ENCODE results near the gene HOXA2.

- TF ChIP-seq CTCF (conservative IDR thresholded peaks at IDR 0.05; ENCODE audit: low read depth, low read length) (no peak), EZH2 (IDR thresholded peaks at IDR 0.05; ENCODE audit: borderline replicate concordance, low read depth, low read length, poor library complexity, severe bottlenecking) (no peak)
Measured at GRCh38 chr7:27145914-27146412, 43.5 kb upstream of the HOXA2 start.
